Esophagus squamous epithelium (tissue), 5 donors: Measurements from ENCODE around the gene ALKBH5. TPM values are rescaled to one million over a fixed set of nuclear protein-coding genes. Genes with fewer than 3 reads are reported as not detected.

Experiments
- DNase-seq: peaks from one replicate; lab custom pipeline; 2025; lab: John Stamatoyannopoulos, UW
- H3K27ac ChIP-seq, 4 donors: fragments of 200-600 bp; sonication (generic); one replicate each; pipeline ENCODE4 v1.5.1; 2016 to 2019; ENCODE audit warnings: mild to moderate bottlenecking in 1 of 4
- H3K27me3 ChIP-seq, 4 donors: fragments of 200-600 bp; sonication (generic); 1 replicate in 3 of 4; 2 replicates in 1 of 4; pipeline versions ENCODE4 v1.5.1 to v1.6.0; 2017 to 2021; ENCODE audit warnings: antibody characterized with exemption in 1 of 4
- H3K36me3 ChIP-seq, 3 donors: fragments of 200-600 bp; sonication (generic); one replicate each; pipeline ENCODE4 v1.5.1; 2016 to 2019
- H3K4me1 ChIP-seq, 3 donors: fragments of 200-600 bp; sonication (generic); one replicate each; pipeline ENCODE4 v1.5.1; 2017 to 2019
- H3K4me3 ChIP-seq, 4 donors: fragments of 200-600 bp; sonication (generic); 1 replicate in 3 of 4; 2 replicates in 1 of 4; pipeline ENCODE4 v1.5.1; 2016 to 2019; ENCODE audit warnings: mild to moderate bottlenecking in 2 of 4, moderate library complexity in 1 of 4
- H3K9me3 ChIP-seq, 3 donors: fragments of 200-600 bp; sonication (generic); one replicate each; pipeline ENCODE4 v1.5.1; 2016 to 2019
- POLR2A ChIP-seq, 4 donors: fragments of 450-650 bp; IDR thresholded peaks; one replicate each; pipeline ENCODE4 v1.6.1; 2017; ENCODE audit warnings: antibody characterized with exemption in 4 of 4, mild to moderate bottlenecking in 4 of 4, moderate library complexity in 3 of 4
- WGBS, 2 donors: methylation state at CpG; one replicate each; pipeline ENCODE4 v1.1.5; 2018; 5-methylcytosine and 5-hydroxymethylcytosine counted together
- intact Hi-C: fragments of 100-400 bp; cut with DNase I; formaldehyde crosslinking; loops from one replicate; pipeline ENCODE4 v1.15.0; 2022
- total RNA-seq, 4 donors: library from RNA; depleted of rRNA; stranded (reverse); fragments of >200 nt; gene quantifications; one replicate each; pipeline ENCODE4 v1.1.0, GENCODE V29; 2016
- TF ChIP-seq, protein P1 (sequence below), 6 experiments: fragments of 450-650 bp in 4 of 6; fragments of 200-600 bp in 2 of 6; sonication (generic) in 2 of 6; IDR thresholded peaks; one replicate each; pipeline ENCODE4 v1.5.1; 2016 to 2019; ENCODE audit warnings: antibody characterized with exemption in 6 of 6, mild to moderate bottlenecking in 4 of 6, moderate library complexity in 4 of 6
- donor health status: DM: yes; HTN: yes; CAD: no.

Gene ALKBH5
- total RNA-seq, 4 donors from 2014 or later: 55.8 to 58.9 (median 56.9) TPM

GRCh38 chr17:18256776-18257175 lies 73.1 kb downstream of the ALKBH5 start:
- H3K27me3 ChIP-seq: no peaks in the 10 kb centered on the region
- peak overlapping the region in 3 of 4 donors; percentile 96 to 99 (median 98) for H3K27ac ChIP-seq
- no peak for DNase-seq
- H3K9me3 ChIP-seq: no peaks in the 10 kb centered on the region
- peaks cover 33 to 51% (median 37%) of the 10 kb centered on the region in 3 donors for H3K36me3 ChIP-seq
- WGBS, 2 donors: 63 to 87% methylated on average over 1 to 3 of the region's 7 CpGs
- TF ChIP-seq, protein P1, sequence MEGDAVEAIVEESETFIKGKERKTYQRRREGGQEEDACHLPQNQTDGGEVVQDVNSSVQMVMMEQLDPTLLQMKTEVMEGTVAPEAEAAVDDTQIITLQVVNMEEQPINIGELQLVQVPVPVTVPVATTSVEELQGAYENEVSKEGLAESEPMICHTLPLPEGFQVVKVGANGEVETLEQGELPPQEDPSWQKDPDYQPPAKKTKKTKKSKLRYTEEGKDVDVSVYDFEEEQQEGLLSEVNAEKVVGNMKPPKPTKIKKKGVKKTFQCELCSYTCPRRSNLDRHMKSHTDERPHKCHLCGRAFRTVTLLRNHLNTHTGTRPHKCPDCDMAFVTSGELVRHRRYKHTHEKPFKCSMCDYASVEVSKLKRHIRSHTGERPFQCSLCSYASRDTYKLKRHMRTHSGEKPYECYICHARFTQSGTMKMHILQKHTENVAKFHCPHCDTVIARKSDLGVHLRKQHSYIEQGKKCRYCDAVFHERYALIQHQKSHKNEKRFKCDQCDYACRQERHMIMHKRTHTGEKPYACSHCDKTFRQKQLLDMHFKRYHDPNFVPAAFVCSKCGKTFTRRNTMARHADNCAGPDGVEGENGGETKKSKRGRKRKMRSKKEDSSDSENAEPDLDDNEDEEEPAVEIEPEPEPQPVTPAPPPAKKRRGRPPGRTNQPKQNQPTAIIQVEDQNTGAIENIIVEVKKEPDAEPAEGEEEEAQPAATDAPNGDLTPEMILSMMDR (IDR thresholded peaks at IDR 0.05): no peak
- TF ChIP-seq POLR2A (IDR thresholded peaks at IDR 0.05): no peak
- intact Hi-C loops: no loop called here
- peak overlapping the region in 2 of 4 donors; percentile 84 to 96 for H3K4me3 ChIP-seq
- peaks cover 35 to 56% (median 35%) of the 10 kb centered on the region in 3 donors for H3K4me1 ChIP-seq

GRCh38 chr17:18257268-18257981 lies 73.8 kb downstream of the ALKBH5 start:
- Histone ChIP-seq H3K27ac (peak overlapping the region; percentile 96 to 99 (median 98)), H3K36me3 (peaks cover 26 to 45% (median 30%) of the 10 kb centered on the region in 3 donors), H3K4me1 (peaks cover 40 to 63% (median 41%) of the 10 kb centered on the region in 3 donors), H3K4me3 (peak overlapping the region; percentile 83 to 96 (median 90)), H3K27me3 (no peaks in the 10 kb centered on the region), H3K9me3 (no peaks in the 10 kb centered on the region)
- no peak for DNase-seq
- intact Hi-C loops: no loop called here
- 10 to 13% methylated on average over 3 to 4 of the region's 18 CpGs for WGBS, 2 donors
- no peak for TF ChIP-seq POLR2A (IDR thresholded peaks at IDR 0.05)
- TF ChIP-seq, protein P1 (IDR thresholded peaks at IDR 0.05): no peak

DNA sequence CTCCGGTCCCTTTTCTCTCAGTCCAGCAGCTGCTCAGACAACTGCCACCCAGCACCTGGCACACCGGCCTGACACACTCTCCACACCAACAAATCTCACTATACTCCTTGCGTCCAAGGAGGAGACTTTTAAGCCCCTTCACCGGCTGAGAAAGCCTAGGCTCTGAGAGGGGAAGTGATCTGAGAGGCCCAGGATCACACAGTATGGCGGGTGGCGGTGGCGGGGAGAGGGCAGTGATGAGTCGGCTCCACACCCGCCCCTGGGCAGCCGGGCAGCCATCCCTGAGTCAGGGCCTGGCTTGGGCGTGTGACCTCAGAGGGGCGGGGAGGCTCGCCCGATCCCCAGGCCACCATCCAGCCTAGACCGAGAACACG lies 74.3 kb downstream of the ALKBH5 start:
- H3K4me3 ChIP-seq: peak overlapping the region; percentile 83 to 96 (median 90)
- H3K36me3 ChIP-seq: peaks cover 25 to 45% (median 26%) of the 10 kb centered on the region in 3 donors
- no peaks in the 10 kb centered on the region for H3K27me3 ChIP-seq
- peak overlapping the region; percentile 96 to 99 (median 98) for H3K27ac ChIP-seq
- no peak for DNase-seq
- H3K9me3 ChIP-seq: no peaks in the 10 kb centered on the region
- peaks cover 44 to 66% (median 45%) of the 10 kb centered on the region in 3 donors for H3K4me1 ChIP-seq
- intact Hi-C loops: no loop called here
- 0% methylated on average over 1 of the region's 16 CpGs for WGBS, 2 donors
- no peak for TF ChIP-seq POLR2A (IDR thresholded peaks at IDR 0.05)
- TF ChIP-seq, protein P1 (IDR thresholded peaks at IDR 0.05): no peak

DNA sequence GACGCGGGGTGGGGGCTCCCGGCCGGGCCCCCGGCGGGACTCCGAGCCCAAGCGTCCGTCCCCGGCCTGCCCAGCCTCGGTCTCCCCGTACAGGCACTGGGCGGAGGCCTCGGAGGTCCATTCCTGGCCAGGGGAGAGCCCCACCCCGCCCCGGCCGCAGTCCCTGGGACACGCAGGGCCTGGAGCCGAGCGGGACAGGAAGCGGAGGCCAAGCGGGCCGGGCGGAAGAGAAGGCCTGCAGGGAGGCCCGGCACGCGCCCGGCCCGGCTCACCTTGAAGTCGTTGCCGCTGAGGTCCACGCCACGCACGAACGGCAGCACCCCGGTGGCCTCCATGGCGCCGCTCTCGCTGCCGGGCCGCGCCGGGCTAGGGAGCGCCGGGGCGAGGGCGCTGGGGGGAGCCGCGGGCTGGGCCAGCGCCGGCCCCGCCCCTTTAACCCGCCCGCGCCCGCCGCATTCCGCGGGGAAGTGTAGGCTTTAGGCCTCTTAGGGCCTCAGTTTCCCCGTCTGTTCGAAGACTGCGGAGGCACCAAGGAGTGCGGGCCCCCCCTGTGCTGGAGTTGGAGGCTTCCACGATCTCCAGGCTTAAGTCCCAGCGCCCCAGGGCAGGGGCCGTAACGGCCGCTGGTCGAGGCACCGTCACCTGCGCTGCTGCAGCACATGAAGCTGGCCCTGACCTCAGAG lies 74.9 kb downstream of the ALKBH5 start, which contains the start of gene FLII:
Gene FLII (minus strand): TSS at position 383 of the 683 bp plus-strand sequence. CDS start 48 bp downstream, at position 335.
- WGBS, 2 donors: no CpG with 5 or more reads among the region's 71 CpGs
- Histone ChIP-seq H3K4me3 (peak within 1 kb of the TSS; percentile 83 to 96 (median 90)), H3K36me3 (peaks cover 20 to 45% (median 28%) of the 10 kb centered on the region in 3 donors), H3K27me3 (no peaks in the 10 kb centered on the region), H3K9me3 (no peaks in the 10 kb centered on the region), H3K4me1 (peaks cover 44 to 61% (median 45%) of the 10 kb centered on the region in 3 donors), H3K27ac (peak within 1 kb of the TSS; percentile 96 to 99 (median 98))
- DNase-seq: no peak
- intact Hi-C loops: no loop called here
- TF ChIP-seq, protein P1 (IDR thresholded peaks at IDR 0.05): peak in 1 of 6 experiments; percentile 2
- TF ChIP-seq POLR2A (IDR thresholded peaks at IDR 0.05): peak in 2 of 4 donors; percentile 71 to 82

Other genes starting within 250 kb of the ALKBH5 start
- 100 to 1,000 TPM in 1 of 4 donors, 10 to 100 TPM in 3; 55.5 to 118 (median 73.3) TPM for gene TOM1L2, start 211.4 kb upstream of the ALKBH5 start, total RNA-seq
- 1 to 10 TPM in 2 of 4 donors, under 1 TPM in 2; 0.11 to 2.5 (median 1.3) TPM for gene DRC3, start 211.0 kb upstream of the ALKBH5 start, total RNA-seq
- gene ATPAF2, start 144.7 kb upstream of the ALKBH5 start, total RNA-seq: 10 to 100 TPM; 15.8 to 26.9 (median 20.7) TPM
- 10 to 100 TPM in 2 of 4 donors, 1 to 10 TPM in 2; 7.5 to 18.1 (median 11.6) TPM for gene GID4, start 144.4 kb upstream of the ALKBH5 start, total RNA-seq
- 10 to 100 TPM; 31.8 to 45.4 (median 37.9) TPM for gene DRG2, start 95.9 kb upstream of the ALKBH5 start, total RNA-seq
- 1 to 10 TPM in 1 of 4 donors, under 1 TPM in 2, not detected in 1; 0.18 to 1.7 (median 0.30) TPM for gene MYO15A, start 75.1 kb upstream of the ALKBH5 start, total RNA-seq
- 10 to 100 TPM; 25.7 to 30.3 (median 28.0) TPM for gene LLGL1, start 41.8 kb downstream of the ALKBH5 start, total RNA-seq
- gene FLII, start 74.9 kb downstream of the ALKBH5 start, total RNA-seq: 100 to 1,000 TPM; 190 to 344 (median 232) TPM
- 10 to 100 TPM in 1 of 4 donors, 1 to 10 TPM in 3; 5.5 to 16.1 (median 8.9) TPM for gene MIEF2, start 76.8 kb downstream of the ALKBH5 start, total RNA-seq
- gene TOP3A, start 131.2 kb downstream of the ALKBH5 start, total RNA-seq: 10 to 100 TPM; 17.9 to 34.0 (median 21.1) TPM
- 10 to 100 TPM; 10.9 to 13.0 (median 11.9) TPM for gene SMCR8, start 131.5 kb downstream of the ALKBH5 start, total RNA-seq
- 100 to 1,000 TPM in 1 of 4 donors, 10 to 100 TPM in 3; 64.1 to 124 (median 67.9) TPM for gene SHMT1, start 179.7 kb downstream of the ALKBH5 start, total RNA-seq
- gene EVPLL, start 193.9 kb downstream of the ALKBH5 start, total RNA-seq: 10 to 100 TPM in 2 of 4 donors, 1 to 10 TPM in 2; 5.9 to 15.4 (median 10.2) TPM